B cell (primary cell): ENCODE data around the gene DYNLL2. TPM values are rescaled to one million over a fixed set of nuclear protein-coding genes. Genes with fewer than 3 reads are reported as not detected.

Experiments
- ATAC-seq: fragments of 200-7000 bp; cut with Tn5 transposase; one replicate; pipeline ENCODE4 v1.10.0; 2021; ENCODE audit warnings: low read depth, mild to moderate bottlenecking, moderate number of reproducible peaks, moderate library complexity
- CTCF ChIA-PET: fragments of 350-600 bp; sonication (Branson Sonifier 250); formaldehyde crosslinking; loops from one replicate; lab custom pipeline; 2021; ENCODE audit warnings: antibody characterized with exemption, inconsistent platforms; lab: Charles Lee
- POLR2A ChIA-PET: fragments of 350-600 bp; sonication (Branson Sonifier 250); formaldehyde crosslinking; loops from one replicate; lab custom pipeline; 2021; ENCODE audit warnings: antibody characterized with exemption; lab: Charles Lee
- DNase-seq: peaks from one replicate; pipeline ENCODE4 v3.0.0; 2013
- H2AFZ ChIP-seq: 2 replicates; pipeline ENCODE4 v1.6.1; 2012; ENCODE audit warnings: mild to moderate bottlenecking, low read depth, low read length; ENCODE audit not compliant: insufficient read depth, poor library complexity, severe bottlenecking
- H3K27ac ChIP-seq, 2 donors: 1 replicate in 1 of 2; 2 replicates in 1 of 2; pipeline ENCODE4 v1.5.1; 2012 to 2013; ENCODE audit warnings: low read length in 2 of 2, mild to moderate bottlenecking in 2 of 2, moderate library complexity in 1 of 2
- H3K27me3 ChIP-seq, 4 experiments: fragments of 200-600 bp in 1 of 4; sonication (generic) in 1 of 4; replicated peaks in 1 of 4; 1 replicate in 2 of 4; 2 replicates in 2 of 4; pipeline versions ENCODE4 v1.6.1 to v1.7.0; 2013 to 2016; ENCODE audit warnings: low read length in 3 of 4, mild to moderate bottlenecking in 2 of 4, mixed read lengths in 1 of 4, moderate library complexity in 1 of 4; ENCODE audit not compliant: insufficient read depth in 4 of 4, control insufficient read depth in 3 of 4; ENCODE audit errors: control extremely low read depth in 1 of 4
- H3K36me3 ChIP-seq, 2 experiments: replicated peaks in 1 of 2; 1 replicate in 1 of 2; 2 replicates in 1 of 2; pipeline versions ENCODE4 v1.6.1 to v1.7.1; 2013; ENCODE audit warnings: low read length in 1 of 2; ENCODE audit not compliant: insufficient read depth in 2 of 2, control insufficient read depth in 1 of 2; ENCODE audit errors: control extremely low read depth in 1 of 2, extremely low read depth in 1 of 2
- H3K4me1 ChIP-seq, 2 donors: fragments of 200-600 bp in 1 of 2; sonication (generic) in 1 of 2; 1 replicate in 1 of 2; 2 replicates in 1 of 2; pipeline versions ENCODE4 v1.5.1 to v1.6.1; 2013 to 2017; ENCODE audit warnings: low read length in 2 of 2; ENCODE audit not compliant: control insufficient read depth in 2 of 2, insufficient read depth in 2 of 2
- H3K4me2 ChIP-seq: replicated peaks from 2 replicates; pipeline ENCODE3; 2012; ENCODE audit warnings: mild to moderate bottlenecking, low read depth, low read length; ENCODE audit not compliant: poor library complexity, severe bottlenecking
- H3K4me3 ChIP-seq, 5 experiments: fragments of 200-600 bp in 1 of 5; sonication (generic) in 1 of 5; 1 replicate in 3 of 5; 2 replicates in 2 of 5; pipeline versions ENCODE4 v1.5.1 to v1.7.0; 2011 to 2016; ENCODE audit warnings: low read length in 4 of 5, mild to moderate bottlenecking in 4 of 5, low read depth in 2 of 5, control low read depth in 1 of 5, moderate library complexity in 1 of 5; ENCODE audit not compliant: insufficient read depth in 1 of 5; ENCODE audit errors: control extremely low read depth in 1 of 5, extremely low read depth in 1 of 5
- H3K79me2 ChIP-seq: fragments of 200-600 bp; sonication (generic); one replicate; pipeline ENCODE4 v1.6.0; 2016; ENCODE audit warnings: low read length; ENCODE audit not compliant: control insufficient read depth, insufficient read depth
- H3K9ac ChIP-seq: fragments of 200-600 bp; sonication (generic); 2 replicates; pipeline ENCODE4 v1.6.1; 2017; ENCODE audit warnings: mild to moderate bottlenecking, low read length, moderate library complexity
- H3K9me3 ChIP-seq, 3 donors: one replicate each; pipeline versions ENCODE4 v1.6.1 to v1.7.1; 2013; ENCODE audit warnings: low read length in 2 of 3; ENCODE audit not compliant: control insufficient read depth in 2 of 3, insufficient read depth in 1 of 3; ENCODE audit errors: control extremely low read depth in 1 of 3
- H4K20me1 ChIP-seq: 2 replicates; pipeline ENCODE4 v1.6.0; 2012; ENCODE audit warnings: mild to moderate bottlenecking, low read length; ENCODE audit not compliant: insufficient read depth, control insufficient read depth, poor library complexity, severe bottlenecking
- H3K27ac Mint-ChIP-seq: one replicate; pipeline ENCODE4 v1.8.0; 2021; ENCODE audit warnings: mixed read lengths
- H3K27me3 Mint-ChIP-seq: one replicate; pipeline ENCODE4 v1.8.0; 2021; ENCODE audit warnings: mixed read lengths
- H3K4me1 Mint-ChIP-seq: one replicate; pipeline ENCODE4 v1.8.0; 2021; ENCODE audit warnings: mixed read lengths
- H3K4me3 Mint-ChIP-seq: one replicate; pipeline ENCODE4 v1.8.0; 2021; ENCODE audit warnings: mixed read lengths
- H3K9me3 Mint-ChIP-seq: one replicate; pipeline ENCODE4 v1.8.0; 2022; ENCODE audit warnings: mixed read lengths; ENCODE audit not compliant: insufficient read depth
- CTCF ChIP-seq: fragments of 200-600 bp; IDR thresholded peaks from one replicate; pipeline ENCODE4 v1.8.0; 2022; ENCODE audit warnings: antibody characterized with exemption, mild to moderate bottlenecking
- EZH2 ChIP-seq: IDR thresholded peaks from 2 replicates; pipeline ENCODE4 v1.6.1; 2012; ENCODE audit warnings: borderline replicate concordance, low read depth, mild to moderate bottlenecking, moderate library complexity, low read length; ENCODE audit not compliant: insufficient read depth, poor library complexity, severe bottlenecking
- WGBS: methylation state at CpG from one replicate; pipeline ENCODE4 v1.1.5; 2013; ENCODE audit warnings: missing lambda C conversion rate; ENCODE audit not compliant: insufficient coverage; 5-methylcytosine and 5-hydroxymethylcytosine counted together
- intact Hi-C: fragments of 100-400 bp; cut with micrococcal nuclease; formaldehyde crosslinking; loops from one replicate; pipeline ENCODE4 v1.10.0; 2022
- polyA plus RNA-seq: library from polyadenylated mRNA; depleted of rRNA; stranded (reverse); fragments of >200 nt; gene quantifications from 2 replicates; pipeline ENCODE4 v1.2.3, GENCODE V29; 2012
- total RNA-seq, 2 donors: library from RNA; stranded (reverse); fragments of 120-200 nt in 1 of 2; gene quantifications; 1 replicate in 1 of 2; 2 replicates in 1 of 2; pipeline versions ENCODE4 v1.2.3 to v1.2.4, GENCODE V29; 2013 to 2022

DYNLL2 gene
- total and polyA plus RNA-seq, 2 donors (not counting 1 experiment from before 2014, with no cell fraction given): 10.1 to 25.2 TPM

DNA sequence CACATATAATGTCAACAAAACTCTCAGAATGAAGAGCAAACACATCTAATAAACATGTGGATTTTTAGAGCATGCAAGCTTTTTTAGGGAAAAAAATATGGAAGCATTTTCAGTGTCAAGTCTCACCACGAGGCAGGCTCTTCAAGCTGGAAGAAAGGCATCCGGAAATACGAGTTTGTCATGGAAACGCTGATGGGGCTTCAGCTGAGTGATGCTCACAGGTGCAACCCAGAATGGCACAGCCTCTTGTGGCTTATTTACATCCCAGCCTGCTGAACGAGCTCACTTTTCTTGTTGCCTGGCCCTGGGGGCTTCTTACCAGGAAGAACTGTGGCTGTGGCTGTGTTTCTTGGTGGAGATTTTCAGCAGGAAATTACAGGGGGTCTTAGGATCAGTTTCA, 24.1 kb upstream of the DYNLL2 start:
- Histone ChIP-seq H2AFZ (no peak overlapping the region), H3K9ac (no peak overlapping the region), H3K79me2 (no peaks in the 10 kb centered on the region), H3K27ac (no peak overlapping the region), H3K4me3 (no peak overlapping the region), H4K20me1 (no peaks in the 10 kb centered on the region), H3K9me3 (no peaks in the 10 kb centered on the region), H3K27me3 (no peaks in the 10 kb centered on the region), H3K4me1 (no peaks in the 10 kb centered on the region), H3K36me3 (no peaks in the 10 kb centered on the region), H3K4me2 (no peak overlapping the region)
- H3K4me1 Mint-ChIP-seq: no peaks in the 10 kb centered on the region
- no peak for ATAC-seq
- CTCF ChIA-PET: no interaction called here
- TF ChIP-seq EZH2: no peak
- TF ChIP-seq CTCF: no peak
- DNase-seq: no peak
- POLR2A ChIA-PET: no interaction called here
- H3K27ac Mint-ChIP-seq: no peak overlapping the region
- peaks cover 16% of the 10 kb centered on the region for H3K27me3 Mint-ChIP-seq
- H3K9me3 Mint-ChIP-seq: no peaks in the 10 kb centered on the region
- intact Hi-C loops: no loop called here
- 65% methylated on average over 5 of the region's 5 CpGs for WGBS
- H3K4me3 Mint-ChIP-seq: no peak overlapping the region

- Mint-ChIP-seq H3K4me3 (no peak overlapping the region), H3K9me3 (no peaks in the 10 kb centered on the region), H3K27me3 (peaks cover 16% of the 10 kb centered on the region), H3K4me1 (no peaks in the 10 kb centered on the region), H3K27ac (no peak overlapping the region)
- DNase-seq: no peak
- TF ChIP-seq EZH2 (no peak), CTCF (no peak)
- no peaks in the 10 kb centered on the region for H3K36me3 ChIP-seq
- no peaks in the 10 kb centered on the region for H3K9me3 ChIP-seq
- ATAC-seq: no peak
- intact Hi-C loops: no loop called here
- H4K20me1 ChIP-seq: no peaks in the 10 kb centered on the region
- WGBS: 74% methylated on average over 7 of the region's 9 CpGs
- CTCF ChIA-PET: no interaction called here
- H3K79me2 ChIP-seq: no peaks in the 10 kb centered on the region
- no peaks in the 10 kb centered on the region for H3K27me3 ChIP-seq
- H3K9ac ChIP-seq: no peak overlapping the region
- H3K27ac ChIP-seq: no peak overlapping the region
- no peak overlapping the region for H3K4me3 ChIP-seq
- POLR2A ChIA-PET: no interaction called here
- H3K4me1 ChIP-seq: no peaks in the 10 kb centered on the region
- H2AFZ ChIP-seq: no peak overlapping the region
- no peak overlapping the region for H3K4me2 ChIP-seq
Observed at GRCh38 chr17:58060596-58061191, 22.5 kb upstream of the DYNLL2 start.
